GM12878 (cell line): Measurements from ENCODE around the gene RASGRF2. TPM values are rescaled to one million over a fixed set of nuclear protein-coding genes. Genes with fewer than 3 reads are reported as not detected.

Source experiments
- ASH2L ChIP-seq: fragments of 300-600, 200-600 bp; sonication (generic); IDR thresholded peaks from 2 replicates; pipeline ENCODE4 v1.6.1; 2017; ENCODE audit warnings: low read depth, mild to moderate bottlenecking, borderline replicate concordance
- ATF3 ChIP-seq: IDR thresholded peaks from 2 replicates; pipeline ENCODE4 v1.6.1; 2011; ENCODE audit warnings: low read depth, mild to moderate bottlenecking, low read length, moderate library complexity, borderline replicate concordance; ENCODE audit errors: extremely low read depth
- BHLHE40 ChIP-seq, 2 experiments: fragments of 450-650 bp in 1 of 2; IDR thresholded peaks; 2 replicates each; pipeline ENCODE4 v1.6.1; 2011 to 2017; ENCODE audit warnings: low read depth in 2 of 2, borderline replicate concordance in 1 of 2, improper control_type of control experiment in 1 of 2, low read length in 1 of 2, mild to moderate bottlenecking in 1 of 2
- CEBPZ ChIP-seq: fragments of 150-350 bp; IDR thresholded peaks from 2 replicates; pipeline ENCODE4 v1.6.1; 2016; ENCODE audit warnings: low read depth, low read length
- CHD2 ChIP-seq: IDR thresholded peaks from 2 replicates; pipeline ENCODE4 v1.6.1; 2011; ENCODE audit warnings: low read depth, low read length, improper control_type of control experiment, borderline replicate concordance
- EED ChIP-seq: sonication (generic); IDR thresholded peaks from 2 replicates; pipeline ENCODE4 v1.6.1; 2016; ENCODE audit warnings: antibody characterized with exemption, low read depth
- EGR1 ChIP-seq, 2 experiments: IDR thresholded peaks; 1 replicate in 1 of 2; 2 replicates in 1 of 2; pipeline ENCODE4 v1.6.1; 2011 to 2012; ENCODE audit warnings: low read depth in 2 of 2, low read length in 2 of 2, borderline replicate concordance in 1 of 2, mild to moderate bottlenecking in 1 of 2, moderate library complexity in 1 of 2
- ESRRA ChIP-seq: IDR thresholded peaks from 2 replicates; pipeline ENCODE4 v1.6.1; 2012; ENCODE audit warnings: mild to moderate bottlenecking, low read length, improper control_type of control experiment
- GABPA ChIP-seq: IDR thresholded peaks from 2 replicates; pipeline ENCODE4 v1.6.1; 2014; ENCODE audit warnings: antibody characterized with exemption, low read depth, mild to moderate bottlenecking, inconsistent platforms
- HCFC1 ChIP-seq: fragments of 150-350 bp; IDR thresholded peaks from 2 replicates; pipeline ENCODE4 v1.6.1; 2014; ENCODE audit warnings: low read length
- HDAC2 ChIP-seq: fragments of 200-600 bp; sonication (generic); IDR thresholded peaks from 2 replicates; pipeline ENCODE4 v1.6.1; 2017
- IRF5 ChIP-seq: fragments of 450-650 bp; IDR thresholded peaks from 2 replicates; pipeline ENCODE4 v1.6.1; 2017; ENCODE audit warnings: borderline replicate concordance
- MTA2 ChIP-seq: fragments of 450-650 bp; IDR thresholded peaks from 2 replicates; pipeline ENCODE4 v1.6.1; 2016; ENCODE audit warnings: low read depth, mild to moderate bottlenecking, moderate library complexity
- NBN ChIP-seq: fragments of 450-650 bp; IDR thresholded peaks from 2 replicates; pipeline ENCODE4 v1.6.1; 2016
- NFXL1 ChIP-seq: fragments of 450-650 bp; IDR thresholded peaks from 2 replicates; pipeline ENCODE4 v1.6.1; 2017; ENCODE audit warnings: antibody characterized with exemption, mild to moderate bottlenecking, borderline replicate concordance
- NFYA ChIP-seq: IDR thresholded peaks from 2 replicates; pipeline ENCODE4 v1.6.1; 2011; ENCODE audit warnings: low read depth, mild to moderate bottlenecking, low read length, improper control_type of control experiment, borderline replicate concordance
- SMARCA5 ChIP-seq: fragments of 450-650 bp; IDR thresholded peaks from 2 replicates; pipeline ENCODE4 v1.6.1; 2017; ENCODE audit warnings: mild to moderate bottlenecking
- SPI1 ChIP-seq: IDR thresholded peaks from 2 replicates; pipeline ENCODE4 v1.6.1; 2011; ENCODE audit warnings: low read depth, mild to moderate bottlenecking, low read length, moderate library complexity, borderline replicate concordance; ENCODE audit not compliant: insufficient read depth
- STAT3 ChIP-seq: IDR thresholded peaks from 2 replicates; pipeline ENCODE4 v1.6.1; 2011; ENCODE audit warnings: low read depth, low read length, improper control_type of control experiment
- TAF1 ChIP-seq: IDR thresholded peaks from 2 replicates; pipeline ENCODE4 v1.6.1; 2011; ENCODE audit warnings: mild to moderate bottlenecking, low read depth, low read length, borderline replicate concordance
- WRNIP1 ChIP-seq: IDR thresholded peaks from 2 replicates; pipeline ENCODE4 v1.6.1; 2011; ENCODE audit warnings: low read depth, low read length, improper control_type of control experiment, borderline replicate concordance
- polyA plus RNA-seq, 11 experiments: library from polyadenylated mRNA; depleted of rRNA in 4 of 11; unstranded in 6 of 11; stranded (reverse) in 5 of 11; fragments of >200 nt; fragmentation: Nextera tagmentation in 4 of 11; fragmentation: Illumina TruSeq in 1 of 11; extraction: Ambion mirVana in 4 of 11; extraction: Trizol in 1 of 11; gene quantifications; 1 replicate in 1 of 11; 2 replicates in 10 of 11; pipeline versions ENCODE4 v1.2.1 to v1.2.3, GENCODE V29; 2011 to 2016; ENCODE audit warnings: inconsistent platforms in 2 of 11, missing spikeins in 2 of 11, low read depth in 1 of 11
- total RNA-seq, 4 experiments: library from RNA; depleted of rRNA in 3 of 4; stranded (reverse); fragments of >200 nt in 3 of 4; fragmentation: Illumina TruSeq in 1 of 4; extraction: Trizol in 1 of 4; gene quantifications; 2 replicates each; pipeline versions ENCODE4 v1.2.1 to v1.2.3, GENCODE V29; 2013 to 2021
- TF ChIP-seq, protein P1 (sequence below): fragments of 450-650 bp; formaldehyde crosslinking; IDR thresholded peaks from 2 replicates; pipeline ENCODE4 v1.4.0; 2020; ENCODE audit warnings: mild to moderate bottlenecking, moderate library complexity

RASGRF2 gene
- total and polyA plus RNA-seq, 10 of the 15 experiments (the other 5 are each of a cell fraction or from before 2014, with no cell fraction given), result 0.05 to 0.24 (median 0.07) TPM

- TF ChIP-seq EGR1 (IDR thresholded peaks at IDR 0.05; ENCODE audit: borderline replicate concordance in 1 of 2, low read depth in 2 of 2, low read length in 2 of 2) (no peak), NFXL1 (no peak), NFYA (no peak), TAF1 (no peak), EED (no peak; the same call in 1 of the 2 replicates), HCFC1 (no peak), GABPA (no peak), SPI1 (no peak), BHLHE40 (IDR thresholded peaks at IDR 0.05; ENCODE audit: borderline replicate concordance in 1 of 2, low read depth in 2 of 2, low read length in 1 of 2) (peak; percentile 71 to 90), HDAC2 (no peak), ATF3 (no peak), SMARCA5 (no peak), NBN (0 out of 2 replicates have a peak, but pooled peaks have one; percentile 35), CEBPZ (no peak), ASH2L (no peak), CHD2 (no peak), IRF5 (no peak), MTA2 (peak; percentile 60), STAT3 (no peak), ESRRA (no peak), WRNIP1 (no peak)
- TF ChIP-seq, protein P1, sequence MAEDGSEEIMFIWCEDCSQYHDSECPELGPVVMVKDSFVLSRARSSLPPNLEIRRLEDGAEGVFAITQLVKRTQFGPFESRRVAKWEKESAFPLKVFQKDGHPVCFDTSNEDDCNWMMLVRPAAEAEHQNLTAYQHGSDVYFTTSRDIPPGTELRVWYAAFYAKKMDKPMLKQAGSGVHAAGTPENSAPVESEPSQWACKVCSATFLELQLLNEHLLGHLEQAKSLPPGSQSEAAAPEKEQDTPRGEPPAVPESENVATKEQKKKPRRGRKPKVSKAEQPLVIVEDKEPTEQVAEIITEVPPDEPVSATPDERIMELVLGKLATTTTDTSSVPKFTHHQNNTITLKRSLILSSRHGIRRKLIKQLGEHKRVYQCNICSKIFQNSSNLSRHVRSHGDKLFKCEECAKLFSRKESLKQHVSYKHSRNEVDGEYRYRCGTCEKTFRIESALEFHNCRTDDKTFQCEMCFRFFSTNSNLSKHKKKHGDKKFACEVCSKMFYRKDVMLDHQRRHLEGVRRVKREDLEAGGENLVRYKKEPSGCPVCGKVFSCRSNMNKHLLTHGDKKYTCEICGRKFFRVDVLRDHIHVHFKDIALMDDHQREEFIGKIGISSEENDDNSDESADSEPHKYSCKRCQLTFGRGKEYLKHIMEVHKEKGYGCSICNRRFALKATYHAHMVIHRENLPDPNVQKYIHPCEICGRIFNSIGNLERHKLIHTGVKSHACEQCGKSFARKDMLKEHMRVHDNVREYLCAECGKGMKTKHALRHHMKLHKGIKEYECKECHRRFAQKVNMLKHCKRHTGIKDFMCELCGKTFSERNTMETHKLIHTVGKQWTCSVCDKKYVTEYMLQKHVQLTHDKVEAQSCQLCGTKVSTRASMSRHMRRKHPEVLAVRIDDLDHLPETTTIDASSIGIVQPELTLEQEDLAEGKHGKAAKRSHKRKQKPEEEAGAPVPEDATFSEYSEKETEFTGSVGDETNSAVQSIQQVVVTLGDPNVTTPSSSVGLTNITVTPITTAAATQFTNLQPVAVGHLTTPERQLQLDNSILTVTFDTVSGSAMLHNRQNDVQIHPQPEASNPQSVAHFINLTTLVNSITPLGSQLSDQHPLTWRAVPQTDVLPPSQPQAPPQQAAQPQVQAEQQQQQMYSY, result no peak
Measured at GRCh38 chr5:81212211-81212751, 252.1 kb downstream of the RASGRF2 start (continued).
